ENCODE measurements around the gene GLYR1.

The GLYR1 gene

DNA sequence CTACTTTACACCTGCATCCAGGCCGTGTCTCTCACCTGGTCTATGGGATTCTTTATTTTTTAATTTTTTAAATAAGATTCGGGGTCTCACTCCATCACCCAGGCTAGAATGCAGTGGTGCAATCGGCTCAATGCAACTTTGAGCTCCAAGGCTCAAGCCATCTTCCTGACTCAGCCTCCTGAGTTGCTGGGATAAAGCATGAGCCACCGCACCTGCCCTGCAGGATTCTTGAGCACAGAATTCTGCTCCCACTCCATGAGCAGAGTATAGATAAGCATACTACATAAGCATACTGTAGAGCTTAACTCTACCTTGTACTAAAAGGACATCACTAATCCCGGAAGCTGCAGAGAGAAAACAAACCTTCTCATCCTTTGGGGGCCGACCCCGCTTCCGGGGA lies 15.5 kb downstream of the GLYR1 start:
- no peaks in the 10 kb centered on the region for H3K27me3 Mint-ChIP-seq
- peaks cover 11% of the 10 kb centered on the region for H3K4me1 Mint-ChIP-seq
- H3K27ac Mint-ChIP-seq (ENCODE audit: low read depth), result peak overlapping the region; percentile 27
- no peak overlapping the region for H3K4me3 Mint-ChIP-seq
- no peaks in the 10 kb centered on the region for H3K9me3 Mint-ChIP-seq
- H3K36me3 Mint-ChIP-seq (ENCODE audit: insufficient read depth), result peaks cover 60% of the 10 kb centered on the region
- DNase-seq (ENCODE audit: low spot score in 2 of 2), result no peak
- no peak for ATAC-seq (replicated peaks; ENCODE audit: extremely low read depth, poor library complexity, severe bottlenecking)

- H3K4me3 Mint-ChIP-seq, result no peak overlapping the region
- peak overlapping the region; percentile 27 for H3K27ac Mint-ChIP-seq (ENCODE audit: low read depth)
- no peaks in the 10 kb centered on the region for H3K27me3 Mint-ChIP-seq
- H3K36me3 Mint-ChIP-seq (ENCODE audit: insufficient read depth), result peaks cover 61% of the 10 kb centered on the region
- ATAC-seq (replicated peaks; ENCODE audit: extremely low read depth, poor library complexity, severe bottlenecking) (no peak), DNase-seq (ENCODE audit: low spot score in 2 of 2) (no peak)
- no peaks in the 10 kb centered on the region for H3K9me3 Mint-ChIP-seq
- peaks cover 11% of the 10 kb centered on the region for H3K4me1 Mint-ChIP-seq
Observed at GRCh38 chr16:4830408-4830807, 16.7 kb downstream of the GLYR1 start.

GRCh38 chr16:4828567-4829321 lies 18.3 kb downstream of the GLYR1 start:
- no peak overlapping the region for H3K27ac Mint-ChIP-seq (ENCODE audit: low read depth)
- H3K27me3 Mint-ChIP-seq, result no peaks in the 10 kb centered on the region
- no peaks in the 10 kb centered on the region for H3K9me3 Mint-ChIP-seq
- DNase-seq (ENCODE audit: low spot score in 2 of 2) (no peak), ATAC-seq (replicated peaks; ENCODE audit: extremely low read depth, poor library complexity, severe bottlenecking) (no peak)
- H3K4me3 Mint-ChIP-seq, result no peak overlapping the region
- peaks cover 19% of the 10 kb centered on the region for H3K4me1 Mint-ChIP-seq
- H3K36me3 Mint-ChIP-seq (ENCODE audit: insufficient read depth), result peaks cover 67% of the 10 kb centered on the region

DNA sequence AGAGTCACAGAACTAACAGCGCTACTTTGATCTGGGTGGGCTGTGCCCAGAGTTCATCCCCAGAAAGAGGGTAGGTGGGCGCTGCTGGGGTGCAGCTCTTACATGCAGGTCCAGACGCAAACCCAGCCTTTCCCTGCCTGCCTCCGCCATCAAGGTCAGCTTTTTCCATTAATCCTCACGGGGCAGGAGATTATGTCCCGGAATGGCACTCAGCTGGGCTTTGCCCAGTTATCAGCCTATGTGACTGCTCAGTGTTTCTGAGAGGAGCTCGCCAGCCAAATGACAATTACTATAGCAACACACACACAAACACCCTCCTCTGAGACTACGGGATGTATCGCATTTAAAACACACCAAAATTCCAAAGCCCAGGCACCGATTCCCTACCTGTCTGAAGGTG lies 20.1 kb downstream of the GLYR1 start:
- peaks cover 74% of the 10 kb centered on the region for H3K36me3 Mint-ChIP-seq (ENCODE audit: insufficient read depth)
- ATAC-seq (replicated peaks; ENCODE audit: extremely low read depth, poor library complexity, severe bottlenecking), result no peak
- no peak for DNase-seq (ENCODE audit: low spot score in 2 of 2)
- H3K27ac Mint-ChIP-seq (ENCODE audit: low read depth), result no peak overlapping the region
- H3K9me3 Mint-ChIP-seq, result no peaks in the 10 kb centered on the region
- no peaks in the 10 kb centered on the region for H3K27me3 Mint-ChIP-seq
- no peak overlapping the region for H3K4me3 Mint-ChIP-seq
- peaks cover 19% of the 10 kb centered on the region for H3K4me1 Mint-ChIP-seq

GRCh38 chr16:4826526-4826925 lies 20.6 kb downstream of the GLYR1 start:
- Mint-ChIP-seq H3K9me3 (no peaks in the 10 kb centered on the region), H3K27me3 (no peaks in the 10 kb centered on the region), H3K27ac (ENCODE audit: low read depth) (no peak overlapping the region), H3K4me1 (peaks cover 19% of the 10 kb centered on the region), H3K4me3 (no peak overlapping the region), H3K36me3 (ENCODE audit: insufficient read depth) (peaks cover 75% of the 10 kb centered on the region)
- DNase-seq (ENCODE audit: low spot score in 2 of 2), result no peak
- ATAC-seq (replicated peaks; ENCODE audit: extremely low read depth, poor library complexity, severe bottlenecking), result no peak

- no peaks in the 10 kb centered on the region for H3K27me3 Mint-ChIP-seq
- peak overlapping the region; percentile 36 for H3K27ac Mint-ChIP-seq (ENCODE audit: low read depth)
- peaks cover 8% of the 10 kb centered on the region for H3K4me1 Mint-ChIP-seq
- peaks cover 73% of the 10 kb centered on the region for H3K36me3 Mint-ChIP-seq (ENCODE audit: insufficient read depth)
- DNase-seq (ENCODE audit: low spot score in 2 of 2) (no peak), ATAC-seq (replicated peaks; ENCODE audit: extremely low read depth, poor library complexity, severe bottlenecking) (no peak)
- H3K9me3 Mint-ChIP-seq, result no peaks in the 10 kb centered on the region
- H3K4me3 Mint-ChIP-seq, result no peak overlapping the region
Observed at GRCh38 chr16:4825196-4825595, 21.9 kb downstream of the GLYR1 start.

DNA sequence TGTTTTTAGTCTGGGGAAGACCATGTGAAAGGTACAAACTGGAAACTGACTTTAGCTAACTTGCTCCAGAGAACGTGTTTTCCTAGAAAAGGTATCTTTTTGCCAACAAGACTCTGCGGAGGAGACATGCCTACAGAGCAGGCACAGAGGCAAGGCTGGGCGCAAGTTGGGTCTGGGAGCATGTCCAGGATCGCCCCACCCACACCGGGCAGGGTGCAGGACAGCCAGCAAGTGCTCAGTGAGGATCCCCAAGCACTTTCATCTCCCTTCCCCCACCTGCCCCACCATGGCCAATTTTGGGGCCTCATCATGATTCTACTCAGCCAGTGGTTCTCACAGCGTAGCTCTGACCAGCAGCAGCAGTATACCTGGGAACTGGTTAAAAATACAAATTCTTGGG lies 26.4 kb downstream of the GLYR1 start:
- DNase-seq (ENCODE audit: low spot score in 2 of 2) (no peak), ATAC-seq (replicated peaks; ENCODE audit: extremely low read depth, poor library complexity, severe bottlenecking) (no peak)
- no peak overlapping the region for H3K4me3 Mint-ChIP-seq
- no peak overlapping the region for H3K27ac Mint-ChIP-seq (ENCODE audit: low read depth)
- H3K27me3 Mint-ChIP-seq, result no peaks in the 10 kb centered on the region
- peaks cover 63% of the 10 kb centered on the region for H3K36me3 Mint-ChIP-seq (ENCODE audit: insufficient read depth)
- no peaks in the 10 kb centered on the region for H3K9me3 Mint-ChIP-seq
- H3K4me1 Mint-ChIP-seq, result peaks cover 13% of the 10 kb centered on the region

- Mint-ChIP-seq H3K36me3 (ENCODE audit: insufficient read depth) (peaks cover 72% of the 10 kb centered on the region), H3K9me3 (no peaks in the 10 kb centered on the region), H3K4me1 (peaks cover 4% of the 10 kb centered on the region), H3K4me3 (no peak overlapping the region), H3K27ac (ENCODE audit: low read depth) (no peak overlapping the region), H3K27me3 (no peaks in the 10 kb centered on the region)
- ATAC-seq (replicated peaks; ENCODE audit: extremely low read depth, poor library complexity, severe bottlenecking), result no peak
- no peak for DNase-seq (ENCODE audit: low spot score in 2 of 2)
Observed at GRCh38 chr16:4814542-4815173, 32.4 kb downstream of the GLYR1 start.

DNA sequence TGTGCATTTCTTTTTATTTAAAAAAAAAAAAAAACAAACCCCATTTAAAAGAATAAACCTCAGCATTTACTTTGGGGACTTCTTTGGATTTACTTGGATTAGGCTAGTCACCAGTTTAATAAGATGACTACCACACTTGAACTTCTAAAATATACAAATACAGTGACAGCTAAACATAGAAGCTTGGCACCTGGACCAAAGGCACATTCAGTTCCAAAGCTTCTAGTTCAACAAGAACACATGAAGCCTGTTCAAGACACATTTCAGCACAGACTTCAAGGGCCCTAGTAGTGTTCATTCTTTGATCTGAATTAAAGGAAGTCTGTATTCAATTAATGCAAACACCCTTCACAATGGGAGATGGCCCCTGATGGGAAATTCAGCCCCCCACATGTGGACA lies 33.0 kb downstream of the GLYR1 start:
- no peaks in the 10 kb centered on the region for H3K9me3 Mint-ChIP-seq
- no peak overlapping the region for H3K27ac Mint-ChIP-seq (ENCODE audit: low read depth)
- H3K27me3 Mint-ChIP-seq, result no peaks in the 10 kb centered on the region
- DNase-seq (ENCODE audit: low spot score in 2 of 2) (no peak), ATAC-seq (replicated peaks; ENCODE audit: extremely low read depth, poor library complexity, severe bottlenecking) (no peak)
- H3K4me1 Mint-ChIP-seq, result peaks cover 4% of the 10 kb centered on the region
- no peak overlapping the region for H3K4me3 Mint-ChIP-seq
- peaks cover 73% of the 10 kb centered on the region for H3K36me3 Mint-ChIP-seq (ENCODE audit: insufficient read depth)

- Mint-ChIP-seq H3K4me1 (no peaks in the 10 kb centered on the region), H3K9me3 (no peaks in the 10 kb centered on the region), H3K4me3 (no peak overlapping the region), H3K27ac (ENCODE audit: low read depth) (no peak overlapping the region), H3K27me3 (no peaks in the 10 kb centered on the region), H3K36me3 (ENCODE audit: insufficient read depth) (peaks cover 75% of the 10 kb centered on the region)
- no peak for ATAC-seq (replicated peaks; ENCODE audit: extremely low read depth, poor library complexity, severe bottlenecking)
- no peak for DNase-seq (ENCODE audit: low spot score in 2 of 2)
Observed at GRCh38 chr16:4813251-4814003, 33.7 kb downstream of the GLYR1 start.

DNA sequence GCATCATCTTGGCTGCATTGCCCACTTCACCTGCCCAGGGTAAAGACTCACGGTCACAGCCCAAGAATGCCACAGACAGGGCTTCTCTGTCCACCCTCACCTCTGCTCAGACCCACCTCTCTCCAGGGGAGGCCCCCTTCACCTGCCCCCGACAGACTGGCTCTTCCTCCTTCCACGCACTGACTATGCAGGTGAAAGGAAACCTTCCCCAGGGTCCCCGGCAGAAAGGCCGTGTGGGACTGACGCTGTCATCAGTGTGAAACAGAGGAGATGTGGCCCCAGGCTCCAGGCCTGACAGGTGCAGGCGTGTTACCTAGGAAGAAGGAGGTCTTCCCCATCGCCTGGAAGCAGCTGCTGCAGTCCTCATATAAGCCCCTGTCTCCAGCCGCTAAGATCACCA lies 35.3 kb downstream of the GLYR1 start:
- no peak overlapping the region for H3K4me3 Mint-ChIP-seq
- no peaks in the 10 kb centered on the region for H3K9me3 Mint-ChIP-seq
- ATAC-seq (replicated peaks; ENCODE audit: extremely low read depth, poor library complexity, severe bottlenecking) (no peak), DNase-seq (ENCODE audit: low spot score in 2 of 2) (no peak)
- H3K4me1 Mint-ChIP-seq, result no peaks in the 10 kb centered on the region
- peaks cover 72% of the 10 kb centered on the region for H3K36me3 Mint-ChIP-seq (ENCODE audit: insufficient read depth)
- no peaks in the 10 kb centered on the region for H3K27me3 Mint-ChIP-seq
- peak overlapping the region; percentile 30 for H3K27ac Mint-ChIP-seq (ENCODE audit: low read depth)

DNA sequence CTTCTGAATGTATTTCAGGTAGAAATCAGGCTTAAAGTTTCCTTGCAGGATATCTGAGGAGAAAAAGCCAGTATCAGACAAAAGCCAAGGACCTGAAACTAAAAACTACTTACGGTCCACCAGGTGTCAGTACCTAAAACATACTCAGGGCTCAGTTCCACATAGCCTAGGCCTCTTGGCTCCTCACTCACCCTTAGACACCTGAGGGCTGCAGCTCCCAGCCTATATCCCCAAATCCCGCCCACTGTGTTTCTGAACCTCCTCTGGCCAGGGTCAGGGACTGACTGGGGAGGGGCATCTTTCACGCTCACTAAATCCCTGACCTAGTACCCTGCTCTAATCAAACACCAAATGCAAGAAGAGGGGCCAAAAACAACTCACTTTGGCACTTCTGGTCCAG lies 35.8 kb downstream of the GLYR1 start:
- DNase-seq (ENCODE audit: low spot score in 2 of 2) (no peak), ATAC-seq (replicated peaks; ENCODE audit: extremely low read depth, poor library complexity, severe bottlenecking) (no peak)
- Mint-ChIP-seq H3K4me3 (no peak overlapping the region), H3K4me1 (no peaks in the 10 kb centered on the region), H3K36me3 (ENCODE audit: insufficient read depth) (peaks cover 72% of the 10 kb centered on the region), H3K9me3 (no peaks in the 10 kb centered on the region), H3K27ac (ENCODE audit: low read depth) (peak overlapping the region; percentile 30), H3K27me3 (no peaks in the 10 kb centered on the region)

DNA sequence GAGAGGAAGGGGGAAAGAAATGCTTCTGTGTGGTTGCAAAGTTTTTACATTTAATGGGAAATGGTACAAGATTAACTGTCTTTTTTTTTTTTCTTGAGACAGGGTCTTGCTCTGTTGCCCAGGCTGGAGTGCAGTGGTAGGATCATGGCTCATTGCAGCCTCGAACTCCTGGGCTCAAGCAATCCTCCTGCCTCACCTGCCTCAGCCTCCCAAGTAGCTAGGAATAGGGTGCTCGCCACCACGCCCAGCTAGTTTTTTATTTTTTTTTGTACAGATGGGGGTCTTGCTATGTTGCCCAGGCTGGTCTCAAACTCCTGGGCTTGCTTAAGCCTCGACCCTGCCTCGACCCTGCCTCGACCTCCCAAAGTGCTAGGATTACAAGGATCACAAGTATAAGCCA lies 40.8 kb downstream of the GLYR1 start:
- no peaks in the 10 kb centered on the region for H3K9me3 Mint-ChIP-seq
- H3K27ac Mint-ChIP-seq (ENCODE audit: low read depth), result peak overlapping the region; percentile 17
- ATAC-seq (replicated peaks; ENCODE audit: extremely low read depth, poor library complexity, severe bottlenecking) (no peak), DNase-seq (ENCODE audit: low spot score in 2 of 2) (no peak)
- peaks cover 12% of the 10 kb centered on the region for H3K4me1 Mint-ChIP-seq
- no peaks in the 10 kb centered on the region for H3K27me3 Mint-ChIP-seq
- peaks cover 40% of the 10 kb centered on the region for H3K36me3 Mint-ChIP-seq (ENCODE audit: insufficient read depth)
- H3K4me3 Mint-ChIP-seq, result no peak overlapping the region
